HG03196 (cell line): ENCODE measurements around the gene FOXC1.
A peak's percentile ranks its signal among the peaks of the same experiment; 100 is the strongest.

ENCODE experiments used
- ATAC-seq: cut with Tn5 transposase; IDR thresholded peaks from one replicate; pipeline ENCODE4 v1.9.1; 2021; ENCODE audit not compliant: unreplicated experiment

FOXC1 gene

DNA sequence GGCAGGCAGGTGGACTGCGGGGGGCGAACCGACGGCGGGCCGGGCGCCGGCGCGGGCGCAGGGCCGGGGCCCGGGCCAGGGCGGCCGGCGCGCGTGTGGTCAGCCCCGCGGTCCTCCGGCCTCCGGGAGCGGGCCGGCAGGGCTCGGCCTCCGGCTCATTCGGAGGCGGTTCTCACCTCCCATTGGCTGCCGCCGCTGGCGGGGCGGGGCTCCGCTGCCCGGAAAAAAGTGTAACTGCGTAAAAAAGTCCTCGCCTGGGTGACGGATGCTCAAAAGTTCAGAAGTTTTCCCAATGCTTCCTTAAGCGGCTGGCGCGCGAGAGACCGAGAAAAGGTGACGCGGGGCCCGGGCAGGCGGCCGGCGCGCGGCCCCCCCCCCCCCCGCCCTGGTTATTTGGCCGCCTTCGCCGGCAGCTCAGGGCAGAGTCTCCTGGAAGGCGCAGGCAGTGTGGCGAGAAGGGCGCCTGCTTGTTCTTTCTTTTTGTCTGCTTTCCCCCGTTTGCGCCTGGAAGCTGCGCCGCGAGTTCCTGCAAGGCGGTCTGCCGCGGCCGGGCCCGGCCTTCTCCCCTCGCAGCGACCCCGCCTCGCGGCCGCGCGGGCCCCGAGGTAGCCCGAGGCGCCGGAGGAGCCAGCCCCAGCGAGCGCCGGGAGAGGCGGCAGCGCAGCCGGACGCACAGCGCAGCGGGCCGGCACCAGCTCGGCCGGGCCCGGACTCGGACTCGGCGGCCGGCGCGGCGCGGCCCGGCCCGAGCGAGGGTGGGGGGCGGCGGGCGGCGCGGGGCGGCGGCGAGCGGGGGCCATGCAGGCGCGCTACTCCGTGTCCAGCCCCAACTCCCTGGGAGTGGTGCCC is at the start of gene FOXC1:
TSS of gene FOXC1 (plus strand) at position 268 of the 849 bp plus-strand sequence. CDS start at position 799, 531 bp downstream.
- ATAC-seq: peak; percentile 50

DNA sequence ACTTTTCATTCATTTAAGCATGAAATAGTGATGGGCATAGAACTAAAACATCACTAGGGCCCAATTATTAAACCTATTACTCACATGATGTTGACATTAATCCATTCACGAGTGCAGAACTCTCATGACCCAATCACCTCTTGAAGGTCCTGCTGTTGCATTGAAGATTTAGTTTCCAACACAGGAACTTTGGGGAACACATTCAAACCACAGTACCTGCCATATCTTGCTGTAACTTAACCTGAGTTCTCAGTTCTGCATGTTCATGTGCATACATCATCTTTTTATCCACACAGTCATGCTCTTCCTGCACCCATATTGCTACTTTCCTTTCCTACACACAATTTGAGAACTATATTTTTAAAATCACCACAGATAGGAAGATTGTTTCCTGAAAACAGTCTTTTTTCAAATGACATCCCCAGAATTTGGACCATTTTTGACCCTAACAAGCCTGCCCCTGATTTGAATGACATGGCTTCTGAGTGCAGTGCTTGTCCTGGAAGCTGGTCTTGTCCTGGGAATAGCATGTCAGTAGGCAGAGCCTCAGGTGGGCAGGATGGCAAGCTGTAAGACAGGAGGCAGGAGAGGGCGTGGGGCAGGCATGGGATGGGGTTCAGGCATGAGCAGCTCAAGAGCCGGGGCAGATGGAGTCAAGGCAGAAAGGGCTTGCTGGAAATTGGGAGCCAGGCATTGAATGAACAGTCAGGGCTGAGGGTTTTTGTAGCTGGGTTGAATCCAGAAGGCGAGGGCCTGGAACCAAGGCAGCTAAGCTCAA is 49.2 kb upstream of the FOXC1 start:
- ATAC-seq: no peak

DNA sequence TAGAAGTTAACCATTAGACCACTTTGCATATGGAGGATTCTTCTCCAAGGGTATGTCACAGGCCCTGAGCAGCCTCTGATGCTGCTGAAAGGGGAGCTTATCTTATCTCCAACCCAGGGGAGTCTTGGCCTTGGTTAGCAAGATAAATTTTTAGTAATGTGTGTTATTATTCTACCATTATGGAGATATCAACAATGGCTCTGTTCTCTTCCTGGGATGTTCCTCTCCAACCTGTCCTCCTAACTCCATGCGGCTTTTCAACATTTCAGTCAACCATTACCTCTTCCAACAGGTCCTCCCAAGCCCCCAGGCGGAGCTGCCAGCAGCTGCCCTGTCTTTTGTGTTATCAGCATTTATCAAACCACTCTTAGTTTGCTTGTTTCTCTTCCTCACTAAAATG is 48.4 kb upstream of the FOXC1 start:
- no peak for ATAC-seq

DNA sequence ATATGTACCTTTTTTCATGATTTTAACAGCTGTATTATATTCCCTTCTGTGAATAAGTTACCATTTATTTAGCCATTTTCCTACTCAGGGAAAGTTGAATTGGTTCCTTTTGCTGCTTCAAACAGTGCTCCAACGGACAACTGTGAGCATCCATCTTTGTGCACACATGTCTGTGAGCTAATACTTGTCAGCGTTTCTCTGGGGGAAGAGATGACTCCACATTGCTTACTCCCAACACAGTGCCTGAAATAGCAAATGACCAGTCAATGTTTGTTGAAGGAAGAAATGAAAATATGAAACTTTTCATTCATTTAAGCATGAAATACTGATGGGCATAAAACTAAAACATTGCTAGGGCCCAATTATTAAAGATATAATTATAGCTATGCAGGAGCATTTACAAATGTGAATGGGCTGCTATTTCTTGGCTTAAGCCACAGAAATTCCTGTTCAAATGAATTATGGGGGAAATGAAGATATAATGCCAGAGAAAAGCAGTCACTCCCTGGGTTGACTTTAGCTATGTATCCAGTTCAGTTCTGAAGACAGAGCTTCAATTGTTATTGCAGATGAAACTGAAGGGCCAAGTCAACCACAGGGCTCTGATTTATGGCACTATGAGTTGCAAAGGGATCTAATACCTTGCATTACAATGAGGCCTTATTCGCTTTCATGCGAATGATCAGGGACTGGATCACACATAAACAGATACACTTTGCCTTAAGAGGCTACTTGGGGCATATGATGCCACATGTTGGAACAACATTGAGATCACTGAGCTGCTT is 47.4 kb upstream of the FOXC1 start:
- no peak for ATAC-seq

DNA sequence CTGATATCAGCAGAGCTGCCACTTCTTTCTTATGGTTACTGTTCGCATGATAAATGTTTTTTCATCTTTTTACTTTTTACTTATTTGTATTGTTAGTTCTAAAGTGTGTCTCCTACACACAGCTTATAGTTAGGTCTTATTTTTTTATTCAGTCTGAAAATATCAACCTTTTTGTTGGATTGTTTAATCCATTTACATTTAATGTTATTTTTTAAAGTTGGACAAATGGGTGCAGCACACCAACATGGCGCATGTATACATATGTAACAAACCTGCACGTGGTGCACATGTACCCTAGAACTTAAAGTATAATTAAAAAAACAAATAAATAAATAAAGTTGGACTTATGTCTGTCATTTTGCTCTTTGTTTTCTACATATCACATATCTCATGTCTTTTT is 40.3 kb upstream of the FOXC1 start:
- ATAC-seq: no peak

DNA sequence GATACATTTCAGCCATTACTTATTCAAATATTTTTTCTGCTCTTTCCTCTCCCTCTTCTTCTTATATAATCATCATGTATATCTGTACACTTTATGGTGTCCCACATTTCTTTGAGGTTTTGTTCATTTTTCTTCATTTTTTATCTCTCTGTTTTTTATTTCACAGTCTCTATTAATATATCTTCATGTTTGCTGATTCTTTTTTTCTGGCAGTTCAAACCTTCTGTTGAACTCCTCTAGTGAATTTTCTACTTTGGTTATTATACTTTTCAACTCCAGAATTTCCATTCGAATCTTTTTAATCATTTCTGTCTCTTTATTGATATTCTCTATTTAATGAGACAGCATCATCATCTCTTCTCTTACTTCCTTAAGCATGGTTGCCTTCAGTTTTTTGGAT is 38.9 kb upstream of the FOXC1 start:
- no peak for ATAC-seq

DNA sequence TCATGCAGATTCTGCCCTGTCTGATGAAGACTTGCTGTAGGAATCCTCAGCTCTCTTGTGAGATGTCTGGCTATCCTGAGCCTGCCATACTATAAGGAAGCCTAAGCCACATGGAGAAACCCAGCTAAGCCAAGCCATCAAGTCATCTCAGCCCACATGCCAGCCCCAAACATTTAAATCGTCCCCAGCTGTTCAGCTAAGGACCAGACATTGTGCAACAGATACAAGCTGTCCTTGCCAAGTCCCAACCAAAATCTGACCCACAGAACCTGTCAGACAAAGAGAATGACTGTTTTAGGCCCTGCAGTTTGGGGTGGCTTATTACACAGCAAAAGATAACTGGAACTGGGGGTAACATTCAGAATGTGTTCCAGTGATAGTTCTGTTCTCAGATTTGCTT is 36.8 kb upstream of the FOXC1 start:
- no peak for ATAC-seq

DNA sequence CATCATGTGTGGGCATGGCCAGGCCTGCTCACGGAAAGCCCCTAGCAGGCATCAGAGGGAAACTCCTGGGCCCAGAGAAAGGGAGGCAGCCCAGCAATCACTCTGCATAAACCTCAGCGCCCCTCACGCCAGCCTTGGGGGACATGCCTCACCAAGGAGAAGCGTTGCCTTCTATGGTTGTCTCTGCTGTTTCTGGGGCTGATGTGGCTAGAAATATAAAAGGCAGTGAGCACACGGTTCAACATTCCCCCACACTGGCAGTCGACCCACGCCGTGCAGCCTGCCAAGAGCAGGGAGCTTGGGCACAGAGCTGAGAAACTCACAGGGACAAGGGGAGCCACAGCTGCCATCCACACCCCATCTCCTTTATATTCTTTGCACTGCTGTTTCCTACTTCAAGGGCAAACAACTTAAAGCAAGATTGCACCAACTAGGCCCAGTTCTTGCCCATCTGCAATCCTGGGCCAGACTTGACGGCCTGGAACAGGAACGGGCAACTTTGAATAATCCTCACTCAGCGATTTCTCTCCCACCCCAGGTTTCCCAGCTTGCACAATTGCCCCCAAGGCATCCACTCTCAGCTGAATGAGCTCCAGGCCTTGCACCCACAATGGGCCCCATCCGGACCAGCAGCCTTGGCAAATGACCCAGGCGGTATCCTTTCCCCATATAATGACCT is 35.5 kb upstream of the FOXC1 start:
- ATAC-seq: no peak

DNA sequence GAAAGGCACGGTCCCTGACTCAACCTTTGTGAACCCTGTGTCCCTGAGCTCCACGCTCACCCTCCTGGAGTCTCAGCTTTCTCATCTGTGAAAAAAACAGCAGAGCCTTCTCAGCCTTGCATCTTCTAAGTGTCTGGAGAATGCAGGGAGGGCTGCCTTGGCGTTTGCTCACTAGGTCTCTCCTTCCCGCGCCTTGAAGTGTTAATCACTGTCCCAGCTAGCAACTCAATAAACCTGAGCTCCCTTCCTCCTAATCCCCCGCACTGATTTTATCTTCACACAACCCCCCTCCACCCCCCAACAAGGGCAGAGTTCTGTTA is 34.9 kb upstream of the FOXC1 start:
- no peak for ATAC-seq

DNA sequence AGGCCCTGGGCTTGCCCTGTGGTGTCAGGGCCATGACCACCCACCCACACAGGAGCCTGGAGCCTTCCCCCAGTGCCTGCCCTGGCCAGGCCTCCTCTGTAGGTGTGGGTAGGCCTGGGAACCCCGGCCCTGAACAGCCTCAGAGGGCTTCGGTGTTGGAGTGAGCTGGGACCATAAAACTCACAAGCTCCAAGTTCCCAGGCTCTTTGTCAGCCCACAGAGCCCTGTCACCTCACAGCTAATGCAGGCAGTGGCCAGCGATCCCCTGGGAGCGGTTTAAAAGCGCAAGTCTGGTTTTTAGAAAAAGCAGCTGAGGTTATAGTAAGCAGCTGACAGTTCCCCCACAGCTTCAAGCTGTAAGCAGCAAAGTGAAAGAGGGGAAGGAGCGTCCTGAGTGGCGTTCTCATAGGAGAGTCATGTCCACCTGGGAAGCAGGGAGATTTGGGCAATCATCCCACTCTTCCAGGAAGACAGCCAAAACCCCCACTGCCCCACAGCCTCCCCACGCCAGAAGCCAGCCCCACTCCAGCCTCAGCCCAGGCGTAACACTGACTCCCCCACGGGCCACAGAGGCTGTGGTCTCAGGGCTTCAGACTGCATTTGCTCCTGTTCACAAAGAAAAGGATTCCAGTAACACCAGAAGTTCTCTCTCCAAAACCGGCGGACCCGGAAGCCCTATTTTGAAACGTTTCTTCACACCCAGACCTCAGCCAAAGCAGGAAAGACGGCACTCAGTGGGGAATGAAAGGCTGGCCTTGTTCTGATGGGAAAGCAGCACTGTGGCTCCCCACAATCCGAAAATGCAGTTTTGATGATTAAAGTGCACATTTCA is 34.3 kb upstream of the FOXC1 start:
- no peak for ATAC-seq

DNA sequence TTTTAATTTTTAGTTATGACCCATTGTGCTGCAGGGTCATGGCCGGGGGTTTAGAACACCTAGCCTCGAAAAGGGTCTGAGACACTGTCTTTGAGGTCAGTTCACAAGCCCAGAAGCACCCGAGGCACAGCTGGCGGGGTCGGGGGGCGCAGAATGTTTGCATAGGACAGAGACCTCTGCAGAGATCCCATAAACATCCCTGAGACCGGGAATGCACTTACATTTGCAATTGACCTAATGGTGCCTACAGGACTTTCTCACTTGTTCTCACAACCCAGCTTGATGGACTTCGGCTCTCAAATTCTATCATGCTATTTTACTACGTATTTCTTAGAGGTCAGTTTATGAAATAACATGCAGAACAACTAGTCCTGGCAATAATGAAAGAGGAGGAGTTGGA is 33.5 kb upstream of the FOXC1 start:
- ATAC-seq: no peak

DNA sequence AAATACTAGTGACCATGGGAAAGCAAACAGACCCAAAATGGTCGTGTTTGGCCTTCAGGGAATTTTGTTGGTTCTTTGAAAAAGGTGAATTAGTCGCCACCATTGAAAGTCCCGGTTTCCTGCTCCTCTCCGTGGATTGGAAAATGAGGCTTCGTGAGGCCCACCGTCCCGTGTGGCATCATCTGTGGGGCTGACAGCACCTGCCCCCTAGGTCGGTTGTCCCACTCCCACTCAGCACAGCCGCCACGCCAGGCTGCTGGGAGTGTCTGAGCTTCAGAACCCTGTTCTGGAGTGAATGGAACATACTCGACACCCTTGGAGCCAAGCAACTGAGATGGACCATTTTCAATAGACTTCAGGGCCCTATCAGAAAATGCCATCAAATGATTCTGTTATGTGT is 33.0 kb upstream of the FOXC1 start:
- ATAC-seq: no peak

DNA sequence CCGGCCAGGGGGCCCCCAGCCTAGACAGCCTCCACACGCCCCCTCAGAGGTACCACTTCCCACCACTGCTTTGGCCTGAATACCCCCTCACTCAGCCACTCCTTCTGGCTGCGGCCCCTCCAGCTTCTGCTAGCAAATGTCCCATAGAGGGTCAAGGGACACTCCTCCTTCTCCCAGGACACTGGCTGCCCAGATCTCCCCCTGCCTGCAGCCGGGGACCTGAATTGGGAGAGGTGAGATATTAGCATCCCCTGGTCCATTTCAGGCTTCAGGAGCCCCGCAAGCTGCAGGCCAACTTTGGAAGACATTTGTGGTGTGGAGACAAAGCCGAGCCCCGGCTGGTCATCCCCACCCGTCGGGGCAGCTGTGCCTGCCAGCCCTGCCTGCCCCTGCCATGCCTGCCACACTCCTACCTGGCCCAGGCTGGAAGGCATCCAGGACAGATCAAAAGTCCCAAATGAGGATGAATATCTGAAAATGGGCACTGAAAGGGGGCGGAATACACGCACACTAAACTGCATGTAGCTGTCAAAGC is 32.5 kb upstream of the FOXC1 start:
- no peak for ATAC-seq

DNA sequence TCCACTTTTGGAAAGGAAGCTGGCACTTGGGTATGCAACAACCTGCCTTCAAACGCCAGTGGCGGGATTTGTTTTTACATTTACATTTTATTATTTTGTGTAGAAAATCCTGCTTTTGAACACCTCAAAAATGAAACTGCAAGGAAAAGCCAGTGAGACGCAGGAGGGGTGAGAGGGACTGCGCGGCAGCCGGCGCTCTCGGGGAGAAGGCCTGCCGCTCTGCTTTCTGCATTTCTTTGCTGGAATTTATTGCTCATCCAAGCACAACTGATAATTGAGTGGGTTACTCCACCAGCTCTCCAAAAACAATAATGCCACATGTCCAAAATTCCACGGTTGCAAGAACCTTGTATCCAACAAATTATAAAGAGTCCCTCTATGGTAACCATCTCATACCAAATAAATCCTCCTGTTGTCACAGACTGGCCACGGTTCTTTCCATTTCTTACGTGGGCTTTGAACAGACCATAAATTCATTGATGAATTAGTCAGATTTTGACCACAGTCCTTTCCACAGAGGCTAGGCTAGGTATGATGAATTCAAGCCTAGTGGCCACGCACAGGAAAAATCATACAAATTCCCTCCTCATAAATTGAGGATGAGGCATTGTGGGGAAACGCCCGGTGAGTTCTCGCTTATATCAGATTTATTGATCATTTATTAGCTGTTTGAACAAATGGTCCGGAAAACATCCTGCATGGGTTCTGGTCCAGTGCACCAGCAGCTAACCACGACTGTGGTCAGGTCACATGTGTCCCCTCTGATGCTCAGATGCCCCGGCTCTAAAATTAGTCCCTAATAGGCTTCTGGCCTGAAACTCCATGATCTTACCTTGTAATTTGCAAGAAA is 31.6 kb upstream of the FOXC1 start:
- no peak for ATAC-seq

DNA sequence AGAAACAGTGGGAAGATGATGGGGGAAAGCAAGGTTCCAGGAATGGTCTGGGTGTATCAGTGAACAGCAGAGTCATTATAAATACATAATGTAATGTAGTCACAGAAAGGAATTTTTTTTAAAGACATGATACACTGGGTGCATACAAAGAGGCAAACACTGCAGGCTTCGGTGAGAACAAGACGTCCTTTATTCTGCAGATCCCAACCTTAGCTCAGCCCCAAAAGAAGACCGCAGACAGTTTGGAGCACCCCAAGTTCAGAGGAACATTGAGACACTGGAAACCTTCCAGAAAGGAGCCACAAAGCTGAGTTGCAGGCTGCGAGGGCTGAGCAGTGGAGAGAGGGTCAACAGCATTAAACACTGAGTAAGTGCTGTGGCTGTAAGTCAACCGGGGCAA is 30.6 kb upstream of the FOXC1 start:
- ATAC-seq: no peak

DNA sequence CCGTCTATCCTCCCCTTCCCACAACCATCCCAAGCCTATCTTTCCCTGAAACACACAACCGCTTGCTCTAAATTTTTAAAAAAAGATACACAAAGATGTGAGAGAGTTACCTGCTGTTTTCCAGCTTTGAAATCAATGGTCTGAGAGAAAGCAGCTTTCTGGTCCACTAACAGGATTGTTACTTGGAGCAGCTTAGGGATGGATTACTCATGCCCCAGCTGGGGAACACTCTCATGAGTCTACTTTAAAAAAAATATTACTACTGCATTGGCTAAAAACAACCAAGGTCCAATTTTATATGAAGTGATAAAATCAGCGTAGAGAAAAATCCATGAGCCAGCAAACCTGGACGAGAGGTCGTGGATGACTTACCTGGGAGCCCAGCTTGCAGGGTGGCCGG is 29.6 kb upstream of the FOXC1 start:
- no peak for ATAC-seq

DNA sequence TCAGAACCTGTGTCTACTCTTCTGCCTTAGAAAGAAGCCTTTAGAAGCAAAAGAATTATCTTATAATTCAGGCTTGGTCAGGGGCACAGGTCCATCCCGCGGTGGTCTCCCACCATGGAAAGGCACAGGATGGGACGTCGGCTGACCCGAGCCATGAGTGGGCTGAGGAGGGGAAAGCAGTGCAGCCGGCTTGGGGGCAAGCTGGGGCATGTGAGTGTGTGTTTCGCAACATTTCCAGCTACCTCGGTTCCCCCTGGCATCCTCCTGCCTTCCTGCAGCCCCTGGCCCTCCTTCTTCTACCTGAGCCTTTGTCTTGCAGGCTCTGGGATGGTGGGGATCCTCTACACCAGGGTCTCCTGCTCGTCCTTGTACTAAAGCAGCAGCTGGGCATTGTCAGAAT is 29.1 kb upstream of the FOXC1 start:
- no peak for ATAC-seq

DNA sequence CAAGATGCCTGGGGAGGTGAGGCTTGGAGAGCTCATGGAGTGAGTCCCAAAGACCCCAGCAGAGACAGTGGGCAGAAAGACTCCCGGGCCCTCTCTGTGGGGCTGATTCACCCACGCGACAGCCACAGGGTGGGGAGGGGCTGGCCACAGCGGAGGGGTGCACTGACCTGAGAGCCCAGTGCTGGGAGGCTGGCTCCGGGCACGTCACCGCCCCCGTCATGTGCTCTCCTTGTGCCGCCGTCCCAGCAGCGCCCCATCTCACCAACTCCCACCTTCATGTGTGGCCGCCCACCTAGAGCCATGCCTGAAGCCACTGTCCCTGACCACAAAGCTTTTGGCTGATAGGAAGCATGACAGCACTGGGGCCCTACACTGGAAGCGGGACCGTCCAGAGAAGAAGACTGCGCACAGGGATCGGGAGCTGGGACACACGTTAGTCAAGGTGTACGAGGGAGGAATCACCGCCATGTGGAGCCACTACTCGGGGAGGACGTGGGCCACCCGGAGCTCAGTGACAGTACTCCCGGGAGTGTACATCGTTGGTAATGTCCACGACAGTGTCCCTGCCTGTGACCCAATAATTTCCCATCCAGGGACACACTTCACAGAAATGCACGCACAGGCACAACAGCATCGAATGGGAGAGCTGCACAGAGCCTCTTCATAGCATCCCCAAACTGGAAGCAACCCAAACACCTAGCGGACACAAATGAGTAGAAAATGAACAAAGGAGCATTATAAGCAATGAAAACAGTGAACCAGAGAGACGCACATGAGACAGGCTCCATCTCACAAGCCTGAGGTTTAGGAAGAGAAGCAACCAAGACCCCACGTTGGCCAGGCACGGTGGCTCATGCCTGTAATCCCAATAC is 28.4 kb upstream of the FOXC1 start:
- no peak for ATAC-seq
